ENCODE results near the gene CORO6. TPM values are rescaled to one million over a fixed set of nuclear protein-coding genes. Genes with fewer than 3 reads are reported as not detected.

The CORO6 gene
- total and polyA plus RNA-seq, 10 of the 15 experiments (the other 5 are each of a cell fraction or from before 2014, with no cell fraction given) = 0.26 to 5.0 (median 1.7) TPM; not detected in 1

DNA sequence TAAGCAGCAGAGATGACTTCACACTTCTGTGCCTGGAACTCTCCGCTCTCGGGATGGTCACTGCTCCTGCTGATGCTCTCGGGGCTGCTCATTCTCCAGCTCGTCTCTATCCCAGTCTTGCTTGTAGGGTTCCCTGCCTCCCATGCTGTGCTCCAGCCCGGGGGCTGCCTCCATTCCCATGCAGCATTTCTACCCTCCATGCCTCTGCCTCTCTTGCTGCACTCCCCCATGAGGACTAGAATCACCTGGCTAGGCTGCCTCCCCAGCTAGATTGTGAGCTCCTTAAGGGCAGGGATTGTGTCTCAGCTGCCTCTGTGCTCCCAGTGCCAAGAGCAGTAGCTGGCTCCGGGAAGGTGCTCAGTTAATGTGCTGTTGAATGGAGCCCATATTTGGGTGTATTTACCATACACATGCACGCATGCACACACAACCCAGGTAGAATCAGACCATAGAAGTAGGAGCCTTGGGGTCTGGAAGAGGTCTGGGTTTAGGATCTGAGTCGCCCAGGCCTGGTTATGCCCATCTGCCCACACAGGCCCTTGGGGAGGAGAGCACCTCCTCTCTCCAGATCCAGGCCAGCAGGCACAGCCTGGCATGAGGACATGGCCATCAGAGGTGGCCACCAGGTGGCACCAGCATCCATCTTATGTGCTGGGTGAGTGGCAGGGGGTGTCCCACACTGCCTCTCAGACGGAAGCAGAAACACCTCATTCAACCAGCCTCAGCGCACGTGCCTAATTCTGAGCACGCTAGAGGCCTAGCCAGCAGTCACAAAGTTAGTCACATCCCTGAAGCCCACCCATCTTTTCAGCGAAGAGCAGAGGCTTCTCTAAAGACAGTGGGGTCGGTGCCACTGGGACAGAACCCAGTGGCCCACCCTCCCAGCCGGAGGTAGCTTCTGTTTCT lies 42.6 kb downstream of the CORO6 start (continued):
- TF ChIP-seq, protein P1, sequence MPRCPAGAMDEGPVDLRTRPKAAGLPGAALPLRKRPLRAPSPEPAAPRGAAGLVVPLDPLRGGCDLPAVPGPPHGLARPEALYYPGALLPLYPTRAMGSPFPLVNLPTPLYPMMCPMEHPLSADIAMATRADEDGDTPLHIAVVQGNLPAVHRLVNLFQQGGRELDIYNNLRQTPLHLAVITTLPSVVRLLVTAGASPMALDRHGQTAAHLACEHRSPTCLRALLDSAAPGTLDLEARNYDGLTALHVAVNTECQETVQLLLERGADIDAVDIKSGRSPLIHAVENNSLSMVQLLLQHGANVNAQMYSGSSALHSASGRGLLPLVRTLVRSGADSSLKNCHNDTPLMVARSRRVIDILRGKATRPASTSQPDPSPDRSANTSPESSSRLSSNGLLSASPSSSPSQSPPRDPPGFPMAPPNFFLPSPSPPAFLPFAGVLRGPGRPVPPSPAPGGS (IDR thresholded peaks at IDR 0.05; ENCODE audit: borderline replicate concordance, insufficient read depth, low read depth, low read length, poor library complexity, severe bottlenecking) = no peak
- no peak for TF ChIP-seq KDM1A (IDR thresholded peaks at IDR 0.05; ENCODE audit: borderline replicate concordance)
- peak; percentile 17 for TF ChIP-seq SP1 (IDR thresholded peaks at IDR 0.05; ENCODE audit: low read depth, low read length)
- no peak for TF ChIP-seq WRNIP1 (IDR thresholded peaks at IDR 0.05; ENCODE audit: borderline replicate concordance, low read depth, low read length)
- TF ChIP-seq, protein P2, sequence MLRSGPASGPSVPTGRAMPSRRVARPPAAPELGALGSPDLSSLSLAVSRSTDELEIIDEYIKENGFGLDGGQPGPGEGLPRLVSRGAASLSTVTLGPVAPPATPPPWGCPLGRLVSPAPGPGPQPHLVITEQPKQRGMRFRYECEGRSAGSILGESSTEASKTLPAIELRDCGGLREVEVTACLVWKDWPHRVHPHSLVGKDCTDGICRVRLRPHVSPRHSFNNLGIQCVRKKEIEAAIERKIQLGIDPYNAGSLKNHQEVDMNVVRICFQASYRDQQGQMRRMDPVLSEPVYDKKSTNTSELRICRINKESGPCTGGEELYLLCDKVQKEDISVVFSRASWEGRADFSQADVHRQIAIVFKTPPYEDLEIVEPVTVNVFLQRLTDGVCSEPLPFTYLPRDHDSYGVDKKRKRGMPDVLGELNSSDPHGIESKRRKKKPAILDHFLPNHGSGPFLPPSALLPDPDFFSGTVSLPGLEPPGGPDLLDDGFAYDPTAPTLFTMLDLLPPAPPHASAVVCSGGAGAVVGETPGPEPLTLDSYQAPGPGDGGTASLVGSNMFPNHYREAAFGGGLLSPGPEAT (IDR thresholded peaks at IDR 0.05; ENCODE audit: low read depth) = peak; percentile 46; the same call in 1 of the 2 replicates
- TF ChIP-seq FOXK2 (IDR thresholded peaks at IDR 0.05) = no peak
- peak; percentile 72; the same call in 1 of the 2 replicates for TF ChIP-seq YY1 (IDR thresholded peaks at IDR 0.05; ENCODE audit: low read depth, low read length)
- TF ChIP-seq DPF2 (IDR thresholded peaks at IDR 0.05) = no peak
- TF ChIP-seq IKZF1 (conservative IDR thresholded peaks at IDR 0.05) = peak; percentile 31; the same call in 1 of the 2 replicates
- peak; percentile 41; the same call in 1 of the 2 replicates for TF ChIP-seq BACH1 (IDR thresholded peaks at IDR 0.05; ENCODE audit: borderline replicate concordance)
- no peak for TF ChIP-seq SPI1 (IDR thresholded peaks at IDR 0.05; ENCODE audit: borderline replicate concordance, insufficient read depth, low read depth, low read length)
- TF ChIP-seq CEBPB (IDR thresholded peaks at IDR 0.05; ENCODE audit: borderline replicate concordance in 1 of 2, low read depth in 2 of 2, low read length in 2 of 2) = no peak
- TF ChIP-seq MEF2A (IDR thresholded peaks at IDR 0.05; ENCODE audit: insufficient read depth, low read depth, low read length) = no peak
- no peak for TF ChIP-seq RCOR1 (conservative IDR thresholded peaks at IDR 0.05; ENCODE audit: low read depth, low read length)
- no peak for TF ChIP-seq ZNF274 (IDR thresholded peaks at IDR 0.05; ENCODE audit: insufficient read depth, insufficient read length)
- no peak for TF ChIP-seq EGR1 (IDR thresholded peaks at IDR 0.05; ENCODE audit: borderline replicate concordance in 1 of 2, low read depth in 2 of 2, low read length in 2 of 2)
- TF ChIP-seq ZNF207 (IDR thresholded peaks at IDR 0.05; ENCODE audit: borderline replicate concordance) = 0 out of 2 replicates have a peak, but pooled peaks have one; percentile 73
- no peak for TF ChIP-seq SUPT20H (IDR thresholded peaks at IDR 0.05; ENCODE audit: borderline replicate concordance, control insufficient read depth, low read depth, low read length)
- TF ChIP-seq CHD2 (IDR thresholded peaks at IDR 0.05; ENCODE audit: borderline replicate concordance, low read depth, low read length) = 0 out of 2 replicates have a peak, but pooled peaks have one; percentile 14
- TF ChIP-seq KAT2A (conservative IDR thresholded peaks at IDR 0.05; ENCODE audit: control insufficient read depth, low read depth, low read length) = no peak
- TF ChIP-seq ESRRA (IDR thresholded peaks at IDR 0.05; ENCODE audit: low read length) = no peak
- no peak for TF ChIP-seq POLR2AphosphoS2 (IDR thresholded peaks at IDR 0.05; ENCODE audit: low read depth, low read length)
- TF ChIP-seq, protein P3, sequence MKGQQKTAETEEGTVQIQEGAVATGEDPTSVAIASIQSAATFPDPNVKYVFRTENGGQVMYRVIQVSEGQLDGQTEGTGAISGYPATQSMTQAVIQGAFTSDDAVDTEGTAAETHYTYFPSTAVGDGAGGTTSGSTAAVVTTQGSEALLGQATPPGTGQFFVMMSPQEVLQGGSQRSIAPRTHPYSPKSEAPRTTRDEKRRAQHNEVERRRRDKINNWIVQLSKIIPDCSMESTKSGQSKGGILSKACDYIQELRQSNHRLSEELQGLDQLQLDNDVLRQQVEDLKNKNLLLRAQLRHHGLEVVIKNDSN (IDR thresholded peaks at IDR 0.05; ENCODE audit: borderline replicate concordance, extremely low read length, insufficient read depth, low read depth, low read length) = peak; percentile 66
- no peak for TF ChIP-seq CBX5 (IDR thresholded peaks at IDR 0.05; ENCODE audit: low read depth)
- TF ChIP-seq LARP7 (IDR thresholded peaks at IDR 0.05) = peak; percentile 60; the same call in 1 of the 2 replicates
